HepG2 (cell line): ENCODE measurements around the gene LRRC45. TPM values are rescaled to one million over a fixed set of nuclear protein-coding genes. Genes with fewer than 3 reads are reported as not detected.

Experiments used
- AHR ChIP-seq: IDR thresholded peaks from 2 replicates; pipeline ENCODE4 v1.6.1; 2018; ENCODE audit warnings: missing genetic modification reagents, missing compliant biosample characterization
- CBX5 ChIP-seq: sonication (generic); formaldehyde crosslinking; IDR thresholded peaks from 2 replicates; pipeline ENCODE4 v1.4.0; 2020; ENCODE audit warnings: missing genetic modification reagents, borderline replicate concordance
- DDIT3 ChIP-seq: sonication (generic); formaldehyde crosslinking; IDR thresholded peaks from 2 replicates; pipeline ENCODE4 v1.4.0; 2020; ENCODE audit warnings: mild to moderate bottlenecking, missing genetic modification reagents
- HOXA9 ChIP-seq: sonication (generic); formaldehyde crosslinking; IDR thresholded peaks from 2 replicates; pipeline ENCODE4 v1.8.1; 2022; ENCODE audit warnings: missing genetic modification reagents, mild to moderate bottlenecking, moderate library complexity, borderline replicate concordance
- IRF1 ChIP-seq: sonication (generic); formaldehyde crosslinking; IDR thresholded peaks from 2 replicates; pipeline ENCODE4 v1.4.0; 2020; ENCODE audit warnings: low read depth, mild to moderate bottlenecking, missing genetic modification reagents
- KLF6 ChIP-seq: IDR thresholded peaks from 2 replicates; pipeline ENCODE4 v1.8.0; 2016; ENCODE audit warnings: missing biosample characterization, missing genetic modification reagents
- MEF2D ChIP-seq: sonication (generic); formaldehyde crosslinking; IDR thresholded peaks from 2 replicates; pipeline ENCODE4 v1.5.1; 2020; ENCODE audit warnings: mild to moderate bottlenecking, missing genetic modification reagents
- PREB ChIP-seq: sonication (generic); formaldehyde crosslinking; IDR thresholded peaks from 2 replicates; pipeline ENCODE4 v1.4.0; 2020; ENCODE audit warnings: missing genetic modification reagents
- SIX4 ChIP-seq: sonication (generic); formaldehyde crosslinking; IDR thresholded peaks from 2 replicates; pipeline ENCODE4 v1.4.0; 2020; ENCODE audit warnings: missing genetic modification reagents
- ZBTB26 ChIP-seq: IDR thresholded peaks from 2 replicates; pipeline ENCODE4 v1.6.1; 2016; ENCODE audit warnings: missing compliant biosample characterization, missing genetic modification reagents, borderline replicate concordance
- ZNF124 ChIP-seq: sonication (generic); formaldehyde crosslinking; IDR thresholded peaks from 2 replicates; pipeline ENCODE4 v1.4.0; 2020; ENCODE audit warnings: missing genetic modification reagents
- ZNF138 ChIP-seq: sonication (generic); formaldehyde crosslinking; IDR thresholded peaks from 2 replicates; pipeline ENCODE4 v1.5.0; 2020; ENCODE audit warnings: mild to moderate bottlenecking, low read depth, missing genetic modification reagents
- ZNF180 ChIP-seq: sonication (generic); formaldehyde crosslinking; IDR thresholded peaks from 2 replicates; pipeline ENCODE4 v1.4.0; 2020; ENCODE audit warnings: low read depth, missing genetic modification reagents, borderline replicate concordance
- ZNF224 ChIP-seq: sonication (generic); formaldehyde crosslinking; IDR thresholded peaks from 2 replicates; pipeline ENCODE4 v1.5.0; 2020; ENCODE audit warnings: mild to moderate bottlenecking, missing genetic modification reagents
- ZNF281 ChIP-seq: sonication (generic); formaldehyde crosslinking; IDR thresholded peaks from 2 replicates; pipeline ENCODE4 v1.4.0; 2020; ENCODE audit warnings: missing genetic modification reagents, borderline replicate concordance
- ZNF30 ChIP-seq: sonication (generic); formaldehyde crosslinking; IDR thresholded peaks from 2 replicates; pipeline ENCODE4 v1.5.0; 2020; ENCODE audit warnings: mild to moderate bottlenecking, missing genetic modification reagents
- ZNF451 ChIP-seq: sonication (generic); formaldehyde crosslinking; IDR thresholded peaks from 2 replicates; pipeline ENCODE4 v1.5.0; 2020; ENCODE audit warnings: mild to moderate bottlenecking, missing genetic modification reagents
- ZNF850 ChIP-seq: sonication (generic); formaldehyde crosslinking; conservative IDR thresholded peaks from 2 replicates; pipeline ENCODE4 v1.9.0; 2021; ENCODE audit warnings: mild to moderate bottlenecking, missing genetic modification reagents
- ZSCAN25 ChIP-seq: sonication (generic); formaldehyde crosslinking; IDR thresholded peaks from 2 replicates; pipeline ENCODE4 v1.8.0; 2022; ENCODE audit warnings: mild to moderate bottlenecking, missing genetic modification reagents
- ZXDC ChIP-seq: sonication (generic); formaldehyde crosslinking; IDR thresholded peaks from 2 replicates; pipeline ENCODE4 v1.5.0; 2020; ENCODE audit warnings: mild to moderate bottlenecking, missing genetic modification reagents
- polyA plus RNA-seq, 8 experiments: library from polyadenylated mRNA; depleted of rRNA in 3 of 8; stranded (reverse) in 7 of 8; unstranded in 1 of 8; fragments of >200 nt; fragmentation: Illumina TruSeq in 4 of 8; extraction: Trizol in 4 of 8; gene quantifications; 2 replicates each; pipeline versions ENCODE4 v1.2.1 to v1.2.3, GENCODE V29; 2011 to 2016; ENCODE audit warnings: low read depth in 4 of 8, missing spikeins in 1 of 8, mixed read lengths in 1 of 8; ENCODE audit not compliant: insufficient read depth in 1 of 8
- total RNA-seq, 5 experiments: library from RNA; depleted of rRNA; stranded (reverse); fragments of >200 nt; fragmentation: Illumina TruSeq; extraction: Trizol; gene quantifications; 2 replicates each; pipeline ENCODE4 v1.2.3, GENCODE V29; 2016; ENCODE audit warnings: low read depth in 1 of 5

LRRC45 gene
- total and polyA plus RNA-seq, 2 of the 13 experiments (the other 11 are each of a cell fraction or from before 2014, with no cell fraction given): 11.6 to 48.1 TPM

- TF ChIP-seq ZXDC (CRISPR knock-in tag): peak; percentile 47; the same call in 1 of the 2 replicates
- peak; percentile 42; the same call in 1 of the 2 replicates for TF ChIP-seq ZSCAN25 (CRISPR knock-in tag)
- TF ChIP-seq ZNF281 (CRISPR knock-in tag): peak; percentile 90
- no peak for TF ChIP-seq IRF1 (CRISPR knock-in tag)
- TF ChIP-seq ZNF138 (CRISPR knock-in tag): no peak
- no peak for TF ChIP-seq ZBTB26
- TF ChIP-seq MEF2D: no peak
- peak; percentile 89; the same call in 1 of the 2 replicates for TF ChIP-seq ZNF30 (CRISPR knock-in tag)
- TF ChIP-seq ZNF224 (CRISPR knock-in tag): no peak
- TF ChIP-seq ZNF180 (CRISPR knock-in tag): no peak
- TF ChIP-seq ZNF124: no peak
- TF ChIP-seq KLF6 (CRISPR knock-in tag): peak; percentile 10; the same call in 1 of the 2 replicates
- TF ChIP-seq DDIT3 (CRISPR knock-in tag): no peak
- no peak for TF ChIP-seq PREB (CRISPR knock-in tag)
- TF ChIP-seq AHR: no peak; the same call in 1 of the 2 replicates
- TF ChIP-seq SIX4 (CRISPR knock-in tag): 0 out of 2 replicates have a peak, but pooled peaks have one; percentile 17
- TF ChIP-seq CBX5: no peak; the same call in 1 of the 2 replicates
- 0 out of 2 replicates have a peak, but pooled peaks have one; percentile 28 for TF ChIP-seq HOXA9 (CRISPR knock-in tag)
- TF ChIP-seq ZNF451: no peak
- TF ChIP-seq ZNF850: no peak
Measured at GRCh38 chr17:81976332-81977210, 46.5 kb upstream of the LRRC45 start (continued).
